Calu3 (cell line): Measurements from ENCODE around the gene SELENOP. TPM values are rescaled to one million over a fixed set of nuclear protein-coding genes. Genes with fewer than 3 reads are reported as not detected.

ENCODE experiments used
- BruUV-seq: library from RNA; stranded (reverse); fragments of 400-500 nt; replicated peaks from 2 replicates; lab custom pipeline; 2021; lab: Mats Ljungman, UMichigan
- CTCF ChIA-PET: fragments of 300-600 bp; sonication (Branson Sonifier 250); formaldehyde crosslinking; loops from one replicate; lab custom pipeline; 2022; ENCODE audit warnings: antibody characterized with exemption; lab: Charles Lee
- DNase-seq: peaks from one replicate; pipeline ENCODE4 v3.0.0; 2022
- H3K27ac Mint-ChIP-seq: one replicate; pipeline ENCODE4 v1.8.0; 2022; ENCODE audit warnings: mixed read lengths; ENCODE audit not compliant: unreplicated experiment
- H3K27me3 Mint-ChIP-seq: one replicate; pipeline ENCODE4 v1.8.0; 2022; ENCODE audit warnings: mixed read lengths; ENCODE audit not compliant: unreplicated experiment
- H3K36me3 Mint-ChIP-seq: one replicate; pipeline ENCODE4 v1.8.0; 2022; ENCODE audit warnings: mild to moderate bottlenecking, moderate library complexity, mixed read lengths; ENCODE audit not compliant: insufficient read depth, unreplicated experiment
- H3K4me1 Mint-ChIP-seq: one replicate; pipeline ENCODE4 v1.8.0; 2022; ENCODE audit warnings: mild to moderate bottlenecking, low read depth, mixed read lengths; ENCODE audit not compliant: unreplicated experiment
- H3K4me3 Mint-ChIP-seq: one replicate; pipeline ENCODE4 v1.8.0; 2022; ENCODE audit warnings: mild to moderate bottlenecking, low read depth, moderate library complexity, mixed read lengths; ENCODE audit not compliant: unreplicated experiment
- H3K9me3 Mint-ChIP-seq: one replicate; pipeline ENCODE4 v1.8.0; 2022; ENCODE audit warnings: low read depth, mixed read lengths; ENCODE audit not compliant: unreplicated experiment
- intact Hi-C: fragments of 100-400 bp; cut with micrococcal nuclease; formaldehyde crosslinking; loops from one replicate; pipeline ENCODE4 v1.10.0; 2022; ENCODE audit not compliant: unreplicated experiment
- total RNA-seq: library from RNA; stranded (reverse); gene quantifications from 2 replicates; pipeline ENCODE4 v1.2.3, GENCODE V29; 2022
- TF ChIP-seq, protein P1 (sequence below): fragments of 200-600 bp; IDR thresholded peaks from one replicate; pipeline ENCODE4 v1.8.0; 2022; ENCODE audit warnings: antibody characterized with exemption; ENCODE audit not compliant: unreplicated experiment

Gene SELENOP
- total RNA-seq, 1 experiment from 2014 or later, result 2.0 TPM

DNA sequence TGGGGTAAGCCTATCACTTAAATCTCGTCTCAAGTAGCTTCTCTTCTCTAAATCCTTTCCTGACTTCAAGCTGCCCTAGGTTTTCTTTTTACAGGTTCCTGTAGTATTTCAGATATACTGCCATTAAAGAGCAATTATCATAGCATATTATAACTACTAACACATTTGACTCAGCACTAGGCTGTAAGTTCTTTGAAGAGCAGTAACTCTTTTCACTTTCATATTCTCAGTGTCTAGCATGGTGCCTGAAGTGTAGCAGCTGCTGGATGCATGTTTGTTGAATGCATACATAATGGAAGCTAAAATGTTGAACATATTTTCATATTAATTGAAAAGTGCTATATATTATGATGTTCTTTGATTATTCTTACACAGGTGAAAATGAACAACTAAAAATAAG, 32.6 kb downstream of the SELENOP start:
- no peak overlapping the region for H3K27ac Mint-ChIP-seq
- no peaks in the 10 kb centered on the region for H3K4me1 Mint-ChIP-seq
- no peaks in the 10 kb centered on the region for H3K36me3 Mint-ChIP-seq
- no peaks in the 10 kb centered on the region for H3K9me3 Mint-ChIP-seq
- CTCF ChIA-PET, result interaction anchor here (0.5 to 0.6 kb wide), 2 partner anchors 14 to 79 kb away, joined by 3 read pairs; no protein-coding TSS in a partner anchor
- no TSS peak for BruUV-seq
- no peak for DNase-seq
- H3K4me3 Mint-ChIP-seq, result no peak overlapping the region
- TF ChIP-seq, protein P1, sequence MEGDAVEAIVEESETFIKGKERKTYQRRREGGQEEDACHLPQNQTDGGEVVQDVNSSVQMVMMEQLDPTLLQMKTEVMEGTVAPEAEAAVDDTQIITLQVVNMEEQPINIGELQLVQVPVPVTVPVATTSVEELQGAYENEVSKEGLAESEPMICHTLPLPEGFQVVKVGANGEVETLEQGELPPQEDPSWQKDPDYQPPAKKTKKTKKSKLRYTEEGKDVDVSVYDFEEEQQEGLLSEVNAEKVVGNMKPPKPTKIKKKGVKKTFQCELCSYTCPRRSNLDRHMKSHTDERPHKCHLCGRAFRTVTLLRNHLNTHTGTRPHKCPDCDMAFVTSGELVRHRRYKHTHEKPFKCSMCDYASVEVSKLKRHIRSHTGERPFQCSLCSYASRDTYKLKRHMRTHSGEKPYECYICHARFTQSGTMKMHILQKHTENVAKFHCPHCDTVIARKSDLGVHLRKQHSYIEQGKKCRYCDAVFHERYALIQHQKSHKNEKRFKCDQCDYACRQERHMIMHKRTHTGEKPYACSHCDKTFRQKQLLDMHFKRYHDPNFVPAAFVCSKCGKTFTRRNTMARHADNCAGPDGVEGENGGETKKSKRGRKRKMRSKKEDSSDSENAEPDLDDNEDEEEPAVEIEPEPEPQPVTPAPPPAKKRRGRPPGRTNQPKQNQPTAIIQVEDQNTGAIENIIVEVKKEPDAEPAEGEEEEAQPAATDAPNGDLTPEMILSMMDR, result no peak
- no peaks in the 10 kb centered on the region for H3K27me3 Mint-ChIP-seq
- intact Hi-C loops, result no loop called here

DNA sequence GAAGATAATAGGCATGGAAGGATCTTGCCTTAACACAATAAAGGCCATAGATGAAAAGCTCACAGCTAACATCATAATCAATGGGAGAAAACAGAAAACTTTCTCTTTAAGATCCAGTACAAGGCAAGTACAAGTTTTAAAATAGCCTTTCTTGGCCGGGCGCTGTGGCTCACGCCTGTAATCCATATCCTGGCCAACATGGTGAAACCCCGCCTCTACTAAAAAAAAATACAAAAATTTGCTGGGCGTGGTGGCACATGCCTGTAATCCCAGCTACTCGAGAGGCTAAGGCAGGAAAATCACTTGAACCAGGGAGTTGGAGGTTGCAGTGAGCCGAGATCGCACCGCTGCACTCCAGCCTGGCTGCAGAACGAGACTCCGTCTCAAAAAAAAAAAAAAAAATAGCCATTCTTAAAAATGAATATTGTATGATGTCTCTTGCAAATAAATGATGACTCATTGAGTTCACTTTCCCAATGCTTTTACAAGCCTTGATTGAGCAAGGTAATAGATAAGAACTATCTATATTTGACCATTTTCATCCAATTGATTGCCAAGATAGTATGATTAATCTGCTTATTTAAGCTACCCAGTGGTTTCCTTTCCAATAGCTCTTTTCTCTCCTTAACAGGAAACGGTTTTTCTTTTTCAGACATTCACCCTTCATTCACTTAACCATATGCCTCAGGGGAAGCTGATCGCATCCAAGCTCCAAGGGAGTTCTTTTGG, 39.3 kb downstream of the SELENOP start:
- Mint-ChIP-seq H3K27me3 (no peaks in the 10 kb centered on the region), H3K4me3 (peak overlapping the region; percentile 50), H3K36me3 (no peaks in the 10 kb centered on the region), H3K4me1 (peaks cover 16% of the 10 kb centered on the region), H3K9me3 (peaks cover 3% of the 10 kb centered on the region), H3K27ac (no peak overlapping the region)
- BruUV-seq, result no TSS peak
- peak; percentile 37 for DNase-seq
- CTCF ChIA-PET, result interaction anchor here (0.6 to 1.3 kb wide), 8 partner anchors 9 to 715 kb away, joined by 3 to 7 read pairs (median 4); partner anchors contain the start of genes CCDC152 and SELENOP
- TF ChIP-seq, protein P1, result no peak
- intact Hi-C loops, result no loop called here

DNA sequence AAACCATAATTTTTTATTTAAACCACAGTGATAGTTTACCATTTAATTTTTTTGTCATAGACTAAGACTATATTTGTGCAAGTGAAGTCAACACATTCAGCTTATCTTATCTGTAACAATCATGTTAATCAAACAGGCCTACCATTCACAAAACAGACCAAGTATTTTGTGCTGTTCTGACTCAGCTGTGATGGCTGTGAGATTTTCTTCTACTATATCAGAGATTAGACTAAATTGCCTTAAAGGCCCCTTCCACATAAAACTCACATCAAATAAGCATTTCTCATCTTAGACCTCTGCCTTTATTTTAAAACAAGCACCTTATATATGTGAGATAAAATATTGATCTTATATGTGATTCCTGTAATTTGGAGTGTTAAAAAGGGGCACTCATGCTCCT, 41.7 kb downstream of the SELENOP start:
- intact Hi-C loops, result no loop called here
- no peak for DNase-seq
- H3K36me3 Mint-ChIP-seq, result no peaks in the 10 kb centered on the region
- CTCF ChIA-PET, result interaction anchor here (0.7 kb wide), 1 partner anchor 1231 kb away, joined by 3 read pairs; no protein-coding TSS in a partner anchor
- peaks cover 16% of the 10 kb centered on the region for H3K4me1 Mint-ChIP-seq
- H3K4me3 Mint-ChIP-seq, result no peak overlapping the region
- H3K9me3 Mint-ChIP-seq, result peaks cover 3% of the 10 kb centered on the region
- TF ChIP-seq, protein P1, result no peak
- no peaks in the 10 kb centered on the region for H3K27me3 Mint-ChIP-seq
- no peak overlapping the region for H3K27ac Mint-ChIP-seq
- no TSS peak for BruUV-seq

DNA sequence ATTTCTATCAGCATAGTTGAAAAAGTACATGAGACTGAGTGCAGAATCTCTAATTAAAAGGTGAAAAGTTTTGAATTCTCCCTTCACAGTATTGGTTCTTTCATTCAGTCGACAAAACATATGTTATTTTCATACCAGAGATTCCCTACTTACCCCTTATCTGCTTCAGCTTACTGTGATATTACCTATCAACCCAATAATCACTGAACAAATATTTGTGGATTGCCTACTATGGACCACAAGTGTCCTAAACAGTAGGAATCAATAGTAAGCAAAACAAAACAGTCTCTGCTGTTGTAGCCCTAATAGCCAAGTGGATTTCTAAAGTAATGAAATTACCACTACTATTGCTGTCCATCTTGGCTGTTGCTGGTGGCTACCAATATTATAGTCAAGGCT, 43.6 kb downstream of the SELENOP start:
- Mint-ChIP-seq H3K36me3 (peaks cover 4% of the 10 kb centered on the region), H3K9me3 (peaks cover 5% of the 10 kb centered on the region), H3K4me1 (peaks cover 15% of the 10 kb centered on the region), H3K4me3 (no peak overlapping the region), H3K27me3 (no peaks in the 10 kb centered on the region), H3K27ac (no peak overlapping the region)
- CTCF ChIA-PET, result interaction anchor here (1.1 to 1.5 kb wide), 3 partner anchors 12 to 711 kb away, joined by 3 to 6 read pairs (median 4); partner anchors contain the start of gene CCDC152
- no peak for DNase-seq
- intact Hi-C loops, result loop anchor here (5.0 to 10.0 kb wide), 5 partner anchors 181 to 906 kb away; partner anchors contain the start of gene GHR
- no TSS peak for BruUV-seq
- TF ChIP-seq, protein P1, result no peak
